Placental epithelial cell (primary cell): ENCODE measurements around the gene BTAF1. TPM values are rescaled to one million over a fixed set of nuclear protein-coding genes. Genes with fewer than 3 reads are reported as not detected.

Source experiments
- small RNA-seq: library from RNA; depleted of rRNA; stranded (forward); fragments of <200 nt; gene quantifications from one replicate; pipeline ENCODE3, GENCODE V24; 2012
- total RNA-seq: library from RNA; depleted of rRNA; stranded (reverse); fragments of >200 nt; gene quantifications from 2 replicates; pipeline ENCODE4 v1.2.3, GENCODE V29; 2012

BTAF1 gene
- total RNA-seq: 32.9 and 48.7 TPM in 2 replicates

GRCh38 chr10:91923371-91924211 is at the start of gene BTAF1:
BTAF1 (plus strand) TSS chr10:91923770; CDS start chr10:91924077, 307 bp downstream.

GRCh38 chr10:91909117-91909677 is 14.4 kb upstream of the BTAF1 start, which contains the start of gene FGFBP3:
FGFBP3 (minus strand) TSS chr10:91909486; CDS start chr10:91908969, 517 bp downstream.

Small RNAs within 50 kb of the gene (small RNA-seq; reads per million reads assigned to genes)
- gene AL359198.2: not detected
- gene RF00402: not detected

Other genes starting within 250 kb of the BTAF1 start
- gene TNKS2, start 125.3 kb upstream of the BTAF1 start, total RNA-seq: 58.3 and 58.5 TPM in 2 replicates
- 0.11 and 1.2 TPM in 2 replicates for gene FGFBP3, start 14.3 kb upstream of the BTAF1 start, total RNA-seq